ENCODE data around the gene SSBP4.

The SSBP4 gene

DNA sequence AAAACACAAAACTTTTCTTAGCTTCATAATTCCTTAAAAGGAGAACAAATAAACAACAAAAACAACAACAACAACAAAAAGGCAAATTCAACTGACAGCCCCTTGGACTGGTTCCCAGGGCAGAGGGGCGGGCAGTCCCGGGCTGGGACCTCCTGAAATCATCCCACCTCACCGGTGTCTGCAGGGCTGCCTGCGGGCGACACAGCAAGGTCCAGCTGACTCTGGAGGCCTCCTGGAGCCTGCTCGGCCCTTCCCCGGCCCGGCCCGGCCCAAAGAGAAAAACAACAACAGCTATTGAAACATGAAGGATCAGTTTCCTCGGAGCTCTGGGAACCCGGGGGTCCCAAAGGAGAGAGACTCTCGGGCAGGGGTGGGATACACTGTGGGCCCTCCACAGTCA, 23.7 kb downstream of the SSBP4 start:
- no peak overlapping the region for H3K4me3 ChIP-seq (ENCODE audit: low read length)
- no peak overlapping the region for H3K4me2 ChIP-seq (ENCODE audit: low read length)
- no peak overlapping the region for H3K4ac ChIP-seq (ENCODE audit: low read depth, low read length)
- H4K8ac ChIP-seq (ENCODE audit: low read depth, low read length), result no peak overlapping the region
- no peak overlapping the region for H2BK5ac ChIP-seq (ENCODE audit: low read length)
- DNase-seq, result no peak
- H3K18ac ChIP-seq (ENCODE audit: low read length), result no peak overlapping the region
- H3K56ac ChIP-seq (ENCODE audit: low read length), result no peak overlapping the region
- H2BK120ac ChIP-seq (ENCODE audit: low read depth, low read length), result no peak overlapping the region
- H3K79me2 ChIP-seq (ENCODE audit: control insufficient read depth, insufficient read depth, low read length), result no peaks in the 10 kb centered on the region
- no peak overlapping the region for H4K5ac ChIP-seq (ENCODE audit: low read length)
- H3K9ac ChIP-seq (ENCODE audit: low read length), result no peak overlapping the region
- no CpG with 5 or more reads among the region's 12 CpGs for WGBS (ENCODE audit: extremely low coverage, insufficient coverage, low lambda C conversion rate)
- peaks cover 10% of the 10 kb centered on the region for H3K4me1 ChIP-seq (ENCODE audit: control insufficient read depth, low read depth, low read length)
- H3K27ac ChIP-seq (ENCODE audit: low read depth, low read length), result no peak overlapping the region
- H3K36me3 ChIP-seq (ENCODE audit: control insufficient read depth, insufficient read depth, low read length), result no peaks in the 10 kb centered on the region
- no peak overlapping the region for H3K23ac ChIP-seq (ENCODE audit: low read length)
- no peak overlapping the region for H2BK15ac ChIP-seq (replicated peaks; ENCODE audit: low read depth)
- H2AK5ac ChIP-seq (ENCODE audit: low read length), result no peak overlapping the region
- H3K27me3 ChIP-seq (ENCODE audit: insufficient read depth, low read length, poor library complexity), result no peaks in the 10 kb centered on the region
- H3K79me1 ChIP-seq (ENCODE audit: low read length), result no peaks in the 10 kb centered on the region

DNA sequence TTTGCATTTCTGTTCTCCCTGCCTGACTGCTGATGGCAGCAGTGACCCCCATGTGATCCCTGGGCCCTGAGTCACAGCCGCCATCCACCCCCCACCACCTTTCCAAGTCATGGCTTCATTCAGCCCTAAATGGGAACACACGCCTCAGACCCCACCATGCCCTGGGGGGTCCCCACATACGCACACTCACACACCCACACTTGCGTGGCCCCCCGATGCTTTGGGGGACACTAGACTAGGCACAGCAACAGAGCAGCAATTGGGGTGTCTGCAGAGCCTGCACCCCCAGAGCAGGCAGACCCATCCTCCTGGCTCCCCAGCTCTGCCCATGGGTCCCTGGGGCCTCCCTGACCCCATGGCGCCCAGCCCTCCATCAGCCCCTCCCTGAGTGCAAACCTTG, 24.2 kb downstream of the SSBP4 start:
- no peak for DNase-seq
- peaks cover 7% of the 10 kb centered on the region for H3K4me1 ChIP-seq (ENCODE audit: control insufficient read depth, low read depth, low read length)
- H3K56ac ChIP-seq (ENCODE audit: low read length), result no peak overlapping the region
- no peak overlapping the region for H2BK120ac ChIP-seq (ENCODE audit: low read depth, low read length)
- no peaks in the 10 kb centered on the region for H3K36me3 ChIP-seq (ENCODE audit: control insufficient read depth, insufficient read depth, low read length)
- H3K79me2 ChIP-seq (ENCODE audit: control insufficient read depth, insufficient read depth, low read length), result no peaks in the 10 kb centered on the region
- H2AK5ac ChIP-seq (ENCODE audit: low read length), result no peak overlapping the region
- H3K27ac ChIP-seq (ENCODE audit: low read depth, low read length), result no peak overlapping the region
- H4K5ac ChIP-seq (ENCODE audit: low read length), result no peak overlapping the region
- H3K9ac ChIP-seq (ENCODE audit: low read length), result no peak overlapping the region
- no peak overlapping the region for H3K4me3 ChIP-seq (ENCODE audit: low read length)
- H3K27me3 ChIP-seq (ENCODE audit: insufficient read depth, low read length, poor library complexity), result no peaks in the 10 kb centered on the region
- no peak overlapping the region for H3K4me2 ChIP-seq (ENCODE audit: low read length)
- no peaks in the 10 kb centered on the region for H3K79me1 ChIP-seq (ENCODE audit: low read length)
- no peak overlapping the region for H2BK15ac ChIP-seq (replicated peaks; ENCODE audit: low read depth)
- no peak overlapping the region for H2BK5ac ChIP-seq (ENCODE audit: low read length)
- H4K8ac ChIP-seq (ENCODE audit: low read depth, low read length), result no peak overlapping the region
- H3K18ac ChIP-seq (ENCODE audit: low read length), result no peak overlapping the region
- no peak overlapping the region for H3K23ac ChIP-seq (ENCODE audit: low read length)
- no CpG with 5 or more reads among the region's 6 CpGs for WGBS (ENCODE audit: extremely low coverage, insufficient coverage, low lambda C conversion rate)
- no peak overlapping the region for H3K4ac ChIP-seq (ENCODE audit: low read depth, low read length)

DNA sequence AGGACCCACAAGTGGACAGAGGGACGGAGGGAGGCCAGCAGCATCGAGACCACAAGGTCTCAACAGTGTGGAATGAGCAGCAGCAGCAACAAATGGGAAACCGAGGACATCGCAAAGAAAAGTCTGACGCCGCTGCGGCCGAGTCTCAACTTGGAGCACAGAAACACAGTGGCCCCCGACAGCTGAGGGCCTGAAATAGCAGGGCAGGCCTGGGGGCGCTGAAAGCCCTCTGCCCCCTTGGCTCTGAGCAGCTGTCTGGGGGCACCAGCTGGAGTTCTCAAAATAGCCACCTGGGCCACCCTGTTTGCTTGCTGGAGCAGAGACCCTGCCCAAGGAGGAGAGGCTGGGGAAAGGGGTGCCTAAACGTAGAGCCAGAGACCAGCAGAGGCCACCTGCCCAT, 24.6 kb downstream of the SSBP4 start:
- H3K4me1 ChIP-seq (ENCODE audit: control insufficient read depth, low read depth, low read length), result peaks cover 5% of the 10 kb centered on the region
- H2BK5ac ChIP-seq (ENCODE audit: low read length), result no peak overlapping the region
- H2BK120ac ChIP-seq (ENCODE audit: low read depth, low read length), result no peak overlapping the region
- no peak overlapping the region for H3K18ac ChIP-seq (ENCODE audit: low read length)
- no peak overlapping the region for H3K9ac ChIP-seq (ENCODE audit: low read length)
- no peaks in the 10 kb centered on the region for H3K79me1 ChIP-seq (ENCODE audit: low read length)
- H3K27ac ChIP-seq (ENCODE audit: low read depth, low read length), result no peak overlapping the region
- H3K56ac ChIP-seq (ENCODE audit: low read length), result no peak overlapping the region
- no peak overlapping the region for H2AK5ac ChIP-seq (ENCODE audit: low read length)
- no peak for DNase-seq
- no CpG with 5 or more reads among the region's 11 CpGs for WGBS (ENCODE audit: extremely low coverage, insufficient coverage, low lambda C conversion rate)
- no peaks in the 10 kb centered on the region for H3K27me3 ChIP-seq (ENCODE audit: insufficient read depth, low read length, poor library complexity)
- no peak overlapping the region for H3K23ac ChIP-seq (ENCODE audit: low read length)
- H3K4ac ChIP-seq (ENCODE audit: low read depth, low read length), result no peak overlapping the region
- H3K36me3 ChIP-seq (ENCODE audit: control insufficient read depth, insufficient read depth, low read length), result no peaks in the 10 kb centered on the region
- no peak overlapping the region for H4K5ac ChIP-seq (ENCODE audit: low read length)
- H3K4me3 ChIP-seq (ENCODE audit: low read length), result no peak overlapping the region
- no peaks in the 10 kb centered on the region for H3K79me2 ChIP-seq (ENCODE audit: control insufficient read depth, insufficient read depth, low read length)
- no peak overlapping the region for H3K4me2 ChIP-seq (ENCODE audit: low read length)
- no peak overlapping the region for H2BK15ac ChIP-seq (replicated peaks; ENCODE audit: low read depth)
- no peak overlapping the region for H4K8ac ChIP-seq (ENCODE audit: low read depth, low read length)

DNA sequence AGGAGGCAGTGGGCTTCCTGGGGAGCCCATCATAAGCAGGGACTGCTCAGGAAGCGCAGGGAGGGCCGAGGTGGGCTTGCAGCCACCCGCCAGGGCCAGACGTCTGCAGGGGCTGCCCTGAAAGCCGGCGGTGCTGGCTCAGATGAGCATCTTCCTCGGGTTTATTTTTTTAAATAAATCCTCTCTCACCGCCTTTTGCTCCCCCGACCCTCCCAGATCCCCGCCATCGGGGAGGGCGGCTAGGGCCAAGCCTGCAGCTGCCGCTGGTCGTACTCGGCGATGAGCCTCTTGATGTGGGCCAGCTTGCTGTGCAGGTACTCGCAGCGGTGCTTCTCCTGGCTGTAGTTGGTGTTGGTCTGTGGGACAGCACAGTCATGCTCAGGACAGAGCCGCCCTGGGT, 25.3 kb downstream of the SSBP4 start:
- Histone ChIP-seq H3K18ac (ENCODE audit: low read length) (no peak overlapping the region), H3K79me1 (ENCODE audit: low read length) (no peaks in the 10 kb centered on the region), H3K4me3 (ENCODE audit: low read length) (no peak overlapping the region), H3K36me3 (ENCODE audit: control insufficient read depth, insufficient read depth, low read length) (no peaks in the 10 kb centered on the region), H2AK5ac (ENCODE audit: low read length) (no peak overlapping the region), H2BK15ac (replicated peaks; ENCODE audit: low read depth) (no peak overlapping the region), H4K8ac (ENCODE audit: low read depth, low read length) (no peak overlapping the region), H3K27me3 (ENCODE audit: insufficient read depth, low read length, poor library complexity) (no peaks in the 10 kb centered on the region), H2BK120ac (ENCODE audit: low read depth, low read length) (no peak overlapping the region), H3K79me2 (ENCODE audit: control insufficient read depth, insufficient read depth, low read length) (no peaks in the 10 kb centered on the region), H3K27ac (ENCODE audit: low read depth, low read length) (no peak overlapping the region), H3K4ac (ENCODE audit: low read depth, low read length) (no peak overlapping the region), H4K5ac (ENCODE audit: low read length) (no peak overlapping the region), H3K9ac (ENCODE audit: low read length) (no peak overlapping the region), H3K23ac (ENCODE audit: low read length) (no peak overlapping the region), H3K56ac (ENCODE audit: low read length) (no peak overlapping the region), H2BK5ac (ENCODE audit: low read length) (no peak overlapping the region), H3K4me2 (ENCODE audit: low read length) (no peak overlapping the region), H3K4me1 (ENCODE audit: control insufficient read depth, low read depth, low read length) (no peaks in the 10 kb centered on the region)
- no peak for DNase-seq
- WGBS (ENCODE audit: extremely low coverage, insufficient coverage, low lambda C conversion rate), result no CpG with 5 or more reads among the region's 19 CpGs

DNA sequence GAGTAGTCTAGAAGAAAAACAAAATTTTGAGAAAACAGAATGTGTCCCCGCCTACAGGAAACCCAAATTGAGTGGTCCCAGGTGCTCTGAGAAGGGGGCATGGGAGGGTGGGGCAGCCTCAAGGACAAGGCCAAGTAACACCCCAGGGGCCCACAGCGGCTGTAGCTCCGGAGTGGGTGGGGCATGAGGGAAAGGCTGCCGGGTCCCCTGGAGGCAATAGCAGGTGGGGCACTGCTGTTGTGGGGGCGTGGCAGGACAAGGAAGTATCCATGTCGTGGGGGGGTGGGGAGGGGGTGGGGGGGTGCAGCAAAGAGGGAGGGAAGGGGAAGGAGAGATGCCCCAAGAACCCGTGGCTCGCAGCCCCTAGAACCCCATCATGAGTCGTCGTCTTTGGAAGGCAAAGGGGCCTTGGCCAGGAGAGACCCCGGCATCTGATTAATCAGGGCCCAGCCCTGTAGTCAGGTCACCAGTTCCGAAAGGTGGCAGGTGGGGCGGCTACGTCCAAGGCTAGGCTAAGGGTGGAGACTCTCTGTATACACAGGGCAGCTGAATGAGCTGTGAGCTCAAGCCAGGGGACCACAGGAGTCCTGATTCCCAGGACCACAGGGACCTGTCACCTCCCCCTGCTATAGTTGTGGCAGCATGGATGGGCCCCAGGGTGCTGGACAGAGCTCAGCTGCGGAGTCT, 26.2 kb downstream of the SSBP4 start:
- WGBS (ENCODE audit: extremely low coverage, insufficient coverage, low lambda C conversion rate), result no CpG with 5 or more reads among the region's 15 CpGs
- Histone ChIP-seq H3K36me3 (ENCODE audit: control insufficient read depth, insufficient read depth, low read length) (no peaks in the 10 kb centered on the region), H4K8ac (ENCODE audit: low read depth, low read length) (no peak overlapping the region), H3K56ac (ENCODE audit: low read length) (no peak overlapping the region), H2BK15ac (replicated peaks; ENCODE audit: low read depth) (no peak overlapping the region), H3K9ac (ENCODE audit: low read length) (no peak overlapping the region), H3K4me2 (ENCODE audit: low read length) (no peak overlapping the region), H3K18ac (ENCODE audit: low read length) (no peak overlapping the region), H2BK5ac (ENCODE audit: low read length) (no peak overlapping the region), H3K27me3 (ENCODE audit: insufficient read depth, low read length, poor library complexity) (no peaks in the 10 kb centered on the region), H3K4ac (ENCODE audit: low read depth, low read length) (no peak overlapping the region), H3K79me1 (ENCODE audit: low read length) (no peaks in the 10 kb centered on the region), H3K4me3 (ENCODE audit: low read length) (no peak overlapping the region), H3K79me2 (ENCODE audit: control insufficient read depth, insufficient read depth, low read length) (no peaks in the 10 kb centered on the region), H3K4me1 (ENCODE audit: control insufficient read depth, low read depth, low read length) (no peaks in the 10 kb centered on the region), H4K5ac (ENCODE audit: low read length) (no peak overlapping the region), H2AK5ac (ENCODE audit: low read length) (no peak overlapping the region), H3K27ac (ENCODE audit: low read depth, low read length) (no peak overlapping the region), H3K23ac (ENCODE audit: low read length) (no peak overlapping the region), H2BK120ac (ENCODE audit: low read depth, low read length) (no peak overlapping the region)
- no peak for DNase-seq

DNA sequence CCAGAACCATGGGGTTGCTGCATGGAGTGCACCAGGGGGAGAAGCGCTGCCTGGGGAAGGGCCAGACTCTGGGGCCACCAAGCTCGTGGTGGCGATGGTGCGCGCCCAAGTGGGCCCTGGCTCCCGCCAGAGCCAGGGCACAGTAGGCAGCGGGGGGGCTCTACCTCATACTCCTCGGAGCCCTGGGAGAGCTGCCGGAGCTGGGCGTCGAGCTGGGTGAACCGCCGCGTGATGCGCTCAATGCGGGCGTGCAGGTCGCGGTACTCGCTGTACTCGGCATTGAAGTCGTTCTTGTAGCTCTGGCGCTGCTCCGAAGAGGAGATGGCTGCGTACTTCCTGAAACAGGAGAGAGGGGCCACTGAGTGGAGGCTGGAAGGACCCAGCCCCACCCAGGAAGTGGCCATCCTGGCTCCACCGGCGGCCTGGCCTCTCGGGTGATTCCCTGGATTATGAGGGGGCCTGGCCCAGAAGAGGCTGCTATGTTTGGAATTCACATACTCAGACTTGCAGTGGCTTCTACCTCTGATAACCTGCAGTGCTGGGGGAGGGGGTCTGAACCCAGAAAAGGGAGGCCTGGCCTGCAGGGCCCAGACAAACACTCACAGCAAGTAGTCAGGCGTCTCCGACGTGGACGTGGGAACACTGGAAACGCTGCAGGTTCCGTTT, 27.1 kb downstream of the SSBP4 start:
- no peak for DNase-seq
- no peaks in the 10 kb centered on the region for H3K36me3 ChIP-seq (ENCODE audit: control insufficient read depth, insufficient read depth, low read length)

More for the DNA sequence above, 27.1 kb downstream of the SSBP4 start:
- Histone ChIP-seq H3K79me1 (ENCODE audit: low read length) (no peaks in the 10 kb centered on the region), H3K79me2 (ENCODE audit: control insufficient read depth, insufficient read depth, low read length) (no peaks in the 10 kb centered on the region), H3K18ac (ENCODE audit: low read length) (no peak overlapping the region), H3K27ac (ENCODE audit: low read depth, low read length) (no peak overlapping the region), H2AK5ac (ENCODE audit: low read length) (no peak overlapping the region), H3K27me3 (ENCODE audit: insufficient read depth, low read length, poor library complexity) (no peaks in the 10 kb centered on the region), H3K4me3 (ENCODE audit: low read length) (no peak overlapping the region), H3K4ac (ENCODE audit: low read depth, low read length) (no peak overlapping the region), H2BK15ac (replicated peaks; ENCODE audit: low read depth) (no peak overlapping the region), H4K5ac (ENCODE audit: low read length) (no peak overlapping the region), H3K9ac (ENCODE audit: low read length) (no peak overlapping the region), H2BK120ac (ENCODE audit: low read depth, low read length) (no peak overlapping the region), H2BK5ac (ENCODE audit: low read length) (no peak overlapping the region), H3K4me1 (ENCODE audit: control insufficient read depth, low read depth, low read length) (no peaks in the 10 kb centered on the region), H3K56ac (ENCODE audit: low read length) (no peak overlapping the region), H3K4me2 (ENCODE audit: low read length) (no peak overlapping the region), H4K8ac (ENCODE audit: low read depth, low read length) (no peak overlapping the region), H3K23ac (ENCODE audit: low read length) (no peak overlapping the region)
- WGBS (ENCODE audit: extremely low coverage, insufficient coverage, low lambda C conversion rate), result no CpG with 5 or more reads among the region's 34 CpGs

Data from mesendoderm (in vitro differentiated cells).